PFSK-1 (cell line): ENCODE measurements around the gene NDRG3.

Experiments used
- FOXP2 ChIP-seq: optimal IDR thresholded peaks from 2 replicates; pipeline ENCODE3; 2011; ENCODE audit warnings: borderline replicate concordance, control low read depth, inconsistent platforms; ENCODE audit not compliant: insufficient read depth; ENCODE audit errors: extremely low read length, extremely low read depth
- POLR2AphosphoS5 ChIP-seq: IDR thresholded peaks from 2 replicates; pipeline ENCODE4 v1.6.1; 2012; ENCODE audit warnings: low read depth, mild to moderate bottlenecking, control low read depth, low read length, moderate library complexity
- REST ChIP-seq, 2 experiments: IDR thresholded peaks; 2 replicates each; pipeline versions ENCODE4 v1.6.1 to v1.8.0; 2011 to 2012; ENCODE audit warnings: low read depth in 2 of 2, low read length in 2 of 2, control low read depth in 1 of 2, inconsistent platforms in 1 of 2, mild to moderate bottlenecking in 1 of 2, moderate library complexity in 1 of 2; ENCODE audit not compliant: insufficient read depth in 1 of 2
- SIN3A ChIP-seq: IDR thresholded peaks from 2 replicates; pipeline ENCODE4 v1.6.1; 2012; ENCODE audit warnings: mild to moderate bottlenecking, low read length, moderate library complexity, borderline replicate concordance; ENCODE audit not compliant: insufficient read depth
- TAF1 ChIP-seq: IDR thresholded peaks from 2 replicates; pipeline ENCODE4 v1.6.1; 2012; ENCODE audit warnings: low read length, control low read depth, borderline replicate concordance; ENCODE audit not compliant: insufficient read depth

GRCh38 chr20:36717657-36718056 is 28.2 kb downstream of the NDRG3 start:
- no peak for TF ChIP-seq POLR2AphosphoS5
- TF ChIP-seq TAF1: no peak
- no peak for TF ChIP-seq REST (IDR thresholded peaks at IDR 0.05; ENCODE audit: insufficient read depth in 1 of 2, low read depth in 2 of 2, low read length in 2 of 2)
- TF ChIP-seq SIN3A: no peak
- TF ChIP-seq FOXP2: no peak
